ENCODE results near the gene ABL1.

- TF ChIP-seq CTCF (conservative IDR thresholded peaks at IDR 0.05) (no peak), ZFX (IDR thresholded peaks at IDR 0.05) (no peak)
Observed at GRCh38 chr9:130810609-130811136, 24.4 kb upstream of the ABL1 start.

Measured in C4-2B (cell line).